HepG2 (cell line): ENCODE measurements around the gene HECTD3. TPM values are rescaled to one million over a fixed set of nuclear protein-coding genes. Genes with fewer than 3 reads are reported as not detected.

Experiments used
- ARID4A ChIP-seq: sonication (generic); formaldehyde crosslinking; IDR thresholded peaks from 2 replicates; pipeline ENCODE4 v1.5.0; 2020; ENCODE audit warnings: mild to moderate bottlenecking, missing genetic modification reagents, borderline replicate concordance
- CSRNP2 ChIP-seq: sonication (generic); formaldehyde crosslinking; conservative IDR thresholded peaks from 2 replicates; pipeline ENCODE4 v1.8.0; 2022; ENCODE audit warnings: low read depth, missing genetic modification reagents
- HOXA3 ChIP-seq: sonication (generic); formaldehyde crosslinking; IDR thresholded peaks from 2 replicates; pipeline ENCODE4 v1.5.0; 2020; ENCODE audit warnings: missing genetic modification reagents
- IKZF5 ChIP-seq: IDR thresholded peaks from 2 replicates; pipeline ENCODE4 v1.6.1; 2018; ENCODE audit warnings: missing genetic modification reagents, mild to moderate bottlenecking, missing compliant biosample characterization
- MLX ChIP-seq: IDR thresholded peaks from 2 replicates; pipeline ENCODE4 v1.6.1; 2016
- NFAT5 ChIP-seq: sonication (generic); formaldehyde crosslinking; IDR thresholded peaks from 2 replicates; pipeline ENCODE4 v1.4.0; 2020; ENCODE audit warnings: missing genetic modification reagents
- NFATC3 ChIP-seq: sonication (generic); formaldehyde crosslinking; IDR thresholded peaks from 2 replicates; pipeline ENCODE4 v1.5.1; 2020; ENCODE audit warnings: mild to moderate bottlenecking, missing genetic modification reagents
- POLR2AphosphoS5 ChIP-seq: IDR thresholded peaks from 2 replicates; pipeline ENCODE4 v1.6.1; 2012; ENCODE audit warnings: low read depth, low read length
- SALL2 ChIP-seq: sonication (generic); formaldehyde crosslinking; IDR thresholded peaks from 2 replicates; pipeline ENCODE4 v1.8.1; 2023; ENCODE audit warnings: mild to moderate bottlenecking, missing genetic modification reagents, inconsistent platforms
- THYN1 ChIP-seq: sonication (generic); formaldehyde crosslinking; IDR thresholded peaks from 2 replicates; pipeline ENCODE4 v1.8.1; 2023; ENCODE audit warnings: low read depth, mild to moderate bottlenecking, moderate library complexity, missing genetic modification reagents, borderline replicate concordance
- ZNF160 ChIP-seq: sonication (generic); formaldehyde crosslinking; IDR thresholded peaks from 2 replicates; pipeline ENCODE4 v1.8.0; 2022; ENCODE audit warnings: mild to moderate bottlenecking, inconsistent platforms, missing genetic modification reagents
- ZNF562 ChIP-seq: sonication (generic); formaldehyde crosslinking; IDR thresholded peaks from 2 replicates; pipeline ENCODE4 v1.8.0; 2022; ENCODE audit warnings: missing genetic modification reagents, borderline replicate concordance
- ZNF589 ChIP-seq: sonication (generic); formaldehyde crosslinking; conservative IDR thresholded peaks from 2 replicates; pipeline ENCODE4 v1.8.0; 2022; ENCODE audit warnings: mild to moderate bottlenecking, moderate library complexity, missing genetic modification reagents
- ZNF7 ChIP-seq: IDR thresholded peaks from 2 replicates; pipeline ENCODE4 v1.6.1; 2016; ENCODE audit warnings: missing biosample characterization, missing genetic modification reagents
- ZSCAN12 ChIP-seq: sonication (generic); formaldehyde crosslinking; IDR thresholded peaks from 2 replicates; pipeline ENCODE4 v1.9.0; 2021; ENCODE audit warnings: mild to moderate bottlenecking, missing genetic modification reagents
- polyA plus RNA-seq, 8 experiments: library from polyadenylated mRNA; depleted of rRNA in 3 of 8; stranded (reverse) in 7 of 8; unstranded in 1 of 8; fragments of >200 nt; fragmentation: Illumina TruSeq in 4 of 8; extraction: Trizol in 4 of 8; gene quantifications; 2 replicates each; pipeline versions ENCODE4 v1.2.1 to v1.2.3, GENCODE V29; 2011 to 2016; ENCODE audit warnings: low read depth in 4 of 8, missing spikeins in 1 of 8, mixed read lengths in 1 of 8; ENCODE audit not compliant: insufficient read depth in 1 of 8
- total RNA-seq, 5 experiments: library from RNA; depleted of rRNA; stranded (reverse); fragments of >200 nt; fragmentation: Illumina TruSeq; extraction: Trizol; gene quantifications; 2 replicates each; pipeline ENCODE4 v1.2.3, GENCODE V29; 2016; ENCODE audit warnings: low read depth in 1 of 5

Gene HECTD3
- total and polyA plus RNA-seq, 2 of the 13 experiments (the other 11 are each of a cell fraction or from before 2014, with no cell fraction given): 18.6 to 24.5 TPM

GRCh38 chr1:45010855-45011811 lies at the start of gene HECTD3 (continued):
- TF ChIP-seq POLR2AphosphoS5 (peak; percentile 44; the same call in 1 of the 2 replicates), ZNF160 (no peak), ZNF7 (CRISPR knock-in tag) (no peak; the same call in 1 of the 2 replicates), ARID4A (CRISPR knock-in tag) (peak; percentile 93), ZSCAN12 (no peak), ZNF589 (CRISPR knock-in tag) (no peak), THYN1 (no peak), HOXA3 (CRISPR knock-in tag) (peak; percentile 73; the same call in 1 of the 2 replicates), SALL2 (CRISPR knock-in tag) (no peak; the same call in 1 of the 2 replicates), NFAT5 (CRISPR knock-in tag) (no peak), IKZF5 (no peak), CSRNP2 (no peak), MLX (CRISPR knock-in tag) (no peak), NFATC3 (CRISPR knock-in tag) (0 out of 2 replicates have a peak, but pooled peaks have one; percentile 26), ZNF562 (no peak)
